Activated CD4-positive, alpha-beta T cell treated with anti-CD3 and anti-CD28 coated beads, Interleukin-2, amount 10 ng/mL, durations not matched to agents 24 days and 14 days (primary cell): Measurements from ENCODE around the gene ZNF385D. TPM values are rescaled to one million over a fixed set of nuclear protein-coding genes. Genes with fewer than 3 reads are reported as not detected.
"Not testable (repeated sequence)": the region's sequence is repeated elsewhere in the genome, so short reads cannot be mapped to it uniquely, and the experiment has no call there.

Experiments
- DNase-seq: peaks from one replicate; pipeline ENCODE4 v3.0.0; 2022
- H3K27ac Mint-ChIP-seq: one replicate; pipeline ENCODE4 v1.8.0; 2022; ENCODE audit warnings: mild to moderate bottlenecking, mixed read lengths
- H3K27me3 Mint-ChIP-seq: one replicate; pipeline ENCODE4 v1.8.0; 2022; ENCODE audit warnings: mixed read lengths
- H3K36me3 Mint-ChIP-seq: one replicate; pipeline ENCODE4 v1.8.0; 2022; ENCODE audit warnings: low read depth, mild to moderate bottlenecking, mixed read lengths
- H3K4me1 Mint-ChIP-seq: one replicate; pipeline ENCODE4 v1.8.0; 2021; ENCODE audit warnings: mixed read lengths
- H3K4me3 Mint-ChIP-seq: one replicate; pipeline ENCODE4 v1.8.0; 2022; ENCODE audit warnings: mild to moderate bottlenecking, moderate library complexity, mixed read lengths
- H3K9me3 Mint-ChIP-seq: one replicate; pipeline ENCODE4 v1.8.0; 2021; ENCODE audit warnings: mixed read lengths
- intact Hi-C: fragments of 100-400 bp; cut with micrococcal nuclease; formaldehyde crosslinking; loops from one replicate; pipeline ENCODE4 v1.15.1; 2023
- total RNA-seq: library from RNA; stranded (reverse); gene quantifications from 2 replicates; pipeline ENCODE4 v1.2.3, GENCODE V29; 2022

Gene ZNF385D
- total RNA-seq, 1 donor from 2014 or later: not detected

GRCh38 chr3:21392526-21392925 lies 358.5 kb downstream of the ZNF385D start:
- DNase-seq: no peak
- no peak overlapping the region for H3K4me3 Mint-ChIP-seq
- no peaks in the 10 kb centered on the region for H3K27me3 Mint-ChIP-seq

GRCh38 chr3:21390856-21391255 lies 360.2 kb downstream of the ZNF385D start:
- H3K36me3 Mint-ChIP-seq: no peaks in the 10 kb centered on the region
- intact Hi-C loops: no loop called here
- no peak for DNase-seq
- peaks cover 4% of the 10 kb centered on the region for H3K9me3 Mint-ChIP-seq
- H3K27me3 Mint-ChIP-seq: no peaks in the 10 kb centered on the region
- no peaks in the 10 kb centered on the region for H3K4me1 Mint-ChIP-seq
- no peak overlapping the region for H3K27ac Mint-ChIP-seq
- no peak overlapping the region for H3K4me3 Mint-ChIP-seq

More at GRCh38 chr3:21392526-21392925, 358.5 kb downstream of the ZNF385D start:
- no peaks in the 10 kb centered on the region for H3K4me1 Mint-ChIP-seq
- no peaks in the 10 kb centered on the region for H3K9me3 Mint-ChIP-seq
- no peaks in the 10 kb centered on the region for H3K36me3 Mint-ChIP-seq
- no peak overlapping the region for H3K27ac Mint-ChIP-seq
- intact Hi-C loops: no loop called here

- Mint-ChIP-seq H3K9me3 (peaks cover 7% of the 10 kb centered on the region), H3K27ac (no peak overlapping the region), H3K27me3 (no peaks in the 10 kb centered on the region), H3K4me3 (no peak overlapping the region), H3K4me1 (no peaks in the 10 kb centered on the region), H3K36me3 (no peaks in the 10 kb centered on the region)
- DNase-seq: no peak
- intact Hi-C loops: no loop called here
These were observed 360.9 kb downstream of the ZNF385D start for GRCh38 chr3:21390136-21390535.

- H3K27ac Mint-ChIP-seq, H3K27me3 Mint-ChIP-seq, H3K4me3 Mint-ChIP-seq, H3K9me3 Mint-ChIP-seq, H3K36me3 Mint-ChIP-seq, H3K4me1 Mint-ChIP-seq, intact Hi-C loops, DNase-seq: not testable (repeated sequence)
These were observed 363.7 kb downstream of the ZNF385D start for GRCh38 chr3:21387142-21387826.

GRCh38 chr3:21378036-21378435 lies 373.0 kb downstream of the ZNF385D start:
- intact Hi-C loops, H3K36me3 Mint-ChIP-seq, H3K4me3 Mint-ChIP-seq, DNase-seq, H3K27ac Mint-ChIP-seq, H3K27me3 Mint-ChIP-seq, H3K9me3 Mint-ChIP-seq, H3K4me1 Mint-ChIP-seq: not testable (repeated sequence)

- Mint-ChIP-seq H3K36me3 (no peaks in the 10 kb centered on the region), H3K27me3 (no peaks in the 10 kb centered on the region), H3K27ac (no peak overlapping the region), H3K4me3 (no peak overlapping the region), H3K4me1 (no peaks in the 10 kb centered on the region), H3K9me3 (no peaks in the 10 kb centered on the region)
- intact Hi-C loops: no loop called here
- DNase-seq: no peak
These were observed 373.8 kb downstream of the ZNF385D start for GRCh38 chr3:21377071-21377769.

- intact Hi-C loops: no loop called here
- Mint-ChIP-seq H3K27me3 (no peaks in the 10 kb centered on the region), H3K27ac (no peak overlapping the region), H3K4me1 (no peaks in the 10 kb centered on the region), H3K36me3 (no peaks in the 10 kb centered on the region), H3K4me3 (no peak overlapping the region), H3K9me3 (peaks cover under 1% of the 10 kb centered on the region)
- no peak for DNase-seq
These were observed 378.7 kb downstream of the ZNF385D start for GRCh38 chr3:21372316-21372715.
